ENCODE results near the gene MRGPRF. TPM values are rescaled to one million over a fixed set of nuclear protein-coding genes. Genes with fewer than 3 reads are reported as not detected.

The MRGPRF gene
- total RNA-seq, 1 experiment from 2014 or later, result 0.76 TPM

DNA sequence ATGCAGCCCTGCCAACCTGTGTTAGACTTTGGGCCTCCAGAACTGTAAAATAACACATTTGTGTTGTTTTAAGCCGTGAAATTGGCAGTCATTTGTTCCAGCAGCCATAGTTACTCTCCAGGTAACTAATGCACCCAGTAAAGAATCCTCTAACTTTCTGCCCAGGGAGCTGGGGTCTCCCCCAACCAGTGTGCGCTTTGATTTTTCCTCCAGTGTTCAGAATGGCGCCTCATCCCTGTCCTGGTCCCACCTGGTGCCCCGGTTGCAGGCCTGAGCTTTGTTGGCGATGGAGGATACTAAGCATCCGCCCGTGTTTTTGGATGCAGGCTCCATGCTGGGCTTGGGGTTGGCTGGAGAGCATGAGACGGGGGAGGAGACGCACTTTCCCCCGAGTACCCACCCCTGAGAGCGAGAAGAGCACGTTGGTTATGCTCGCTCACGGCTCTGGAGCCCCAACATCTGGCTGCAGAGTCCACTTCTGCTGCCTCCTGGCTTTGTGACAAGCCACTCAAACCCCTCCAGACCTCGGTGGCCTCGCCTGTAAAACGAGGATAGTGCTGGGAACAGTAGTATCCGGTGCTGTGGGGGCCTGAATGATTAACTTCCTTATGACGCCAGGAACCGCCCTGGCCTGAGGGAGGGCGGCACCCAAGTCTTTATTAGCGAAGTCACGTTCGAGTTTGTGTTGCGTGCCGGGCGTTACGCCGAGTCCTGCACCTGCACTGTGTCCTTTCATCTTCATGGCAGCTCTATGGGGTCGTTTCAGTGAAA is 58.0 kb downstream of the MRGPRF start:
- Histone ChIP-seq H3K4me3 (replicated peaks in 1 of 2; ENCODE audit: low read depth in 1 of 2, low read length in 2 of 2) (no peak overlapping the region), H3K9me3 (ENCODE audit: control insufficient read depth in 1 of 2, insufficient read depth in 1 of 2, low read depth in 1 of 2, low read length in 2 of 2) (no peaks in the 10 kb centered on the region), H3K27me3 (ENCODE audit: insufficient read depth, low read length) (no peaks in the 10 kb centered on the region), H3K4me2 (ENCODE audit: low read length) (no peak overlapping the region), H3K4me1 (ENCODE audit: control insufficient read depth in 1 of 2, insufficient read depth in 2 of 2, low read length in 2 of 2) (no peaks in the 10 kb centered on the region; a peak in 1 of 4 replicates), H2AFZ (ENCODE audit: low read depth, low read length, poor library complexity, severe bottlenecking) (no peak overlapping the region), H3K9ac (ENCODE audit: low read length) (no peak overlapping the region), H3K9me2 (ENCODE audit: insufficient read depth) (no peaks in the 10 kb centered on the region), H3K36me3 (ENCODE audit: control insufficient read depth in 1 of 2, insufficient read depth in 2 of 2, low read length in 2 of 2) (no peaks in the 10 kb centered on the region), H3K79me2 (ENCODE audit: insufficient read depth, low read length) (no peaks in the 10 kb centered on the region), H4K20me1 (ENCODE audit: insufficient read depth) (no peaks in the 10 kb centered on the region), H3K27ac (ENCODE audit: low read depth, low read length) (no peak overlapping the region)
- RAD21 ChIA-PET (ENCODE audit: low non-redundant PET in 1 of 2, low total read pairs in 2 of 2, uncharacterized antibody in 2 of 2, unreplicated experiment in 2 of 2), result no interaction called here
- no peak for TF ChIP-seq SRF (IDR thresholded peaks at IDR 0.05; ENCODE audit: low read depth)
- TF ChIP-seq FOSL1 (IDR thresholded peaks at IDR 0.05; ENCODE audit: low read depth), result no peak
- no peak for TF ChIP-seq CEBPB (IDR thresholded peaks at IDR 0.05; ENCODE audit: low read depth)
- TF ChIP-seq, protein P1, sequence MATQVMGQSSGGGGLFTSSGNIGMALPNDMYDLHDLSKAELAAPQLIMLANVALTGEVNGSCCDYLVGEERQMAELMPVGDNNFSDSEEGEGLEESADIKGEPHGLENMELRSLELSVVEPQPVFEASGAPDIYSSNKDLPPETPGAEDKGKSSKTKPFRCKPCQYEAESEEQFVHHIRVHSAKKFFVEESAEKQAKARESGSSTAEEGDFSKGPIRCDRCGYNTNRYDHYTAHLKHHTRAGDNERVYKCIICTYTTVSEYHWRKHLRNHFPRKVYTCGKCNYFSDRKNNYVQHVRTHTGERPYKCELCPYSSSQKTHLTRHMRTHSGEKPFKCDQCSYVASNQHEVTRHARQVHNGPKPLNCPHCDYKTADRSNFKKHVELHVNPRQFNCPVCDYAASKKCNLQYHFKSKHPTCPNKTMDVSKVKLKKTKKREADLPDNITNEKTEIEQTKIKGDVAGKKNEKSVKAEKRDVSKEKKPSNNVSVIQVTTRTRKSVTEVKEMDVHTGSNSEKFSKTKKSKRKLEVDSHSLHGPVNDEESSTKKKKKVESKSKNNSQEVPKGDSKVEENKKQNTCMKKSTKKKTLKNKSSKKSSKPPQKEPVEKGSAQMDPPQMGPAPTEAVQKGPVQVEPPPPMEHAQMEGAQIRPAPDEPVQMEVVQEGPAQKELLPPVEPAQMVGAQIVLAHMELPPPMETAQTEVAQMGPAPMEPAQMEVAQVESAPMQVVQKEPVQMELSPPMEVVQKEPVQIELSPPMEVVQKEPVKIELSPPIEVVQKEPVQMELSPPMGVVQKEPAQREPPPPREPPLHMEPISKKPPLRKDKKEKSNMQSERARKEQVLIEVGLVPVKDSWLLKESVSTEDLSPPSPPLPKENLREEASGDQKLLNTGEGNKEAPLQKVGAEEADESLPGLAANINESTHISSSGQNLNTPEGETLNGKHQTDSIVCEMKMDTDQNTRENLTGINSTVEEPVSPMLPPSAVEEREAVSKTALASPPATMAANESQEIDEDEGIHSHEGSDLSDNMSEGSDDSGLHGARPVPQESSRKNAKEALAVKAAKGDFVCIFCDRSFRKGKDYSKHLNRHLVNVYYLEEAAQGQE (IDR thresholded peaks at IDR 0.05; ENCODE audit: low read depth), result no peak
- TF ChIP-seq EGR1 (IDR thresholded peaks at IDR 0.05; ENCODE audit: low read depth), result no peak
- TF ChIP-seq POLR2A (IDR thresholded peaks at IDR 0.05; ENCODE audit: borderline replicate concordance, extremely low read depth, insufficient read depth, insufficient read length), result no peak
- no peak for TF ChIP-seq ZNF274 (IDR thresholded peaks at IDR 0.05; ENCODE audit: low read depth, low read length)
- TF ChIP-seq, protein P2, sequence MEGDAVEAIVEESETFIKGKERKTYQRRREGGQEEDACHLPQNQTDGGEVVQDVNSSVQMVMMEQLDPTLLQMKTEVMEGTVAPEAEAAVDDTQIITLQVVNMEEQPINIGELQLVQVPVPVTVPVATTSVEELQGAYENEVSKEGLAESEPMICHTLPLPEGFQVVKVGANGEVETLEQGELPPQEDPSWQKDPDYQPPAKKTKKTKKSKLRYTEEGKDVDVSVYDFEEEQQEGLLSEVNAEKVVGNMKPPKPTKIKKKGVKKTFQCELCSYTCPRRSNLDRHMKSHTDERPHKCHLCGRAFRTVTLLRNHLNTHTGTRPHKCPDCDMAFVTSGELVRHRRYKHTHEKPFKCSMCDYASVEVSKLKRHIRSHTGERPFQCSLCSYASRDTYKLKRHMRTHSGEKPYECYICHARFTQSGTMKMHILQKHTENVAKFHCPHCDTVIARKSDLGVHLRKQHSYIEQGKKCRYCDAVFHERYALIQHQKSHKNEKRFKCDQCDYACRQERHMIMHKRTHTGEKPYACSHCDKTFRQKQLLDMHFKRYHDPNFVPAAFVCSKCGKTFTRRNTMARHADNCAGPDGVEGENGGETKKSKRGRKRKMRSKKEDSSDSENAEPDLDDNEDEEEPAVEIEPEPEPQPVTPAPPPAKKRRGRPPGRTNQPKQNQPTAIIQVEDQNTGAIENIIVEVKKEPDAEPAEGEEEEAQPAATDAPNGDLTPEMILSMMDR (IDR thresholded peaks at IDR 0.05 in 2 of 3, conservative IDR thresholded peaks at IDR 0.05 in 1 of 3; ENCODE audit: borderline replicate concordance in 1 of 3, insufficient read depth in 1 of 3, low read depth in 2 of 3, low read length in 2 of 3), result no peak
- no peak for TF ChIP-seq ELF1 (IDR thresholded peaks at IDR 0.05; ENCODE audit: borderline replicate concordance, low read depth)
- TF ChIP-seq JUND (IDR thresholded peaks at IDR 0.05), result no peak
- TF ChIP-seq SIN3A (IDR thresholded peaks at IDR 0.05; ENCODE audit: low read depth), result no peak
- no peak; the same call in 1 of the 2 replicates for ATAC-seq
- no peak for DNase-seq (ENCODE audit: low read depth, low spot score)
- BruUV-seq (replicated peaks), result no TSS peak
- POLR2A ChIA-PET, result no interaction called here
- CTCF ChIA-PET, result no interaction called here
- intact Hi-C loops (cut with micrococcal nuclease), result loop anchor here (10.0 kb wide), 1 partner anchor 90 kb away; the partner anchor contains the start of gene TPCN2

Other genes starting within 250 kb of the MRGPRF start
- 54.4 TPM for gene CPT1A, start 171.3 kb downstream of the MRGPRF start, total RNA-seq (2021; ENCODE audit: unreplicated experiment)
- 90.2 TPM for gene MRPL21, start 109.4 kb downstream of the MRGPRF start, total RNA-seq (2021; ENCODE audit: unreplicated experiment)
- gene IGHMBP2, start 109.4 kb downstream of the MRGPRF start, total RNA-seq (2021; ENCODE audit: unreplicated experiment), result 19.3 TPM
- not detected for gene MRGPRD, start 32.3 kb downstream of the MRGPRF start, total RNA-seq (2021; ENCODE audit: unreplicated experiment)
- gene TPCN2, start 35.7 kb upstream of the MRGPRF start, total RNA-seq (2021; ENCODE audit: unreplicated experiment), result 15.2 TPM
- 0.54 TPM for gene SMIM38, start 142.7 kb upstream of the MRGPRF start, total RNA-seq (2021; ENCODE audit: unreplicated experiment)